Fibroblast of mammary gland (primary cell): ENCODE data around the gene DEFB116.
A peak's percentile ranks its signal among the peaks of the same experiment; 100 is the strongest.

Experiments
- DNase-seq: peaks from one replicate; pipeline ENCODE4 v3.0.0-alpha.2; 2010; ENCODE audit warnings: low read depth
- H3K4me3 ChIP-seq: 2 replicates; pipeline ENCODE4 v1.5.1; 2011; ENCODE audit warnings: low read depth, mild to moderate bottlenecking, low read length, moderate library complexity; ENCODE audit not compliant: control insufficient read depth
- TF ChIP-seq, protein P1 (sequence below): conservative IDR thresholded peaks from 2 replicates; pipeline ENCODE4 v1.5.1; 2011; ENCODE audit warnings: low read depth, low read length, inconsistent platforms; ENCODE audit not compliant: control insufficient read depth, insufficient read depth

Gene DEFB116

DNA sequence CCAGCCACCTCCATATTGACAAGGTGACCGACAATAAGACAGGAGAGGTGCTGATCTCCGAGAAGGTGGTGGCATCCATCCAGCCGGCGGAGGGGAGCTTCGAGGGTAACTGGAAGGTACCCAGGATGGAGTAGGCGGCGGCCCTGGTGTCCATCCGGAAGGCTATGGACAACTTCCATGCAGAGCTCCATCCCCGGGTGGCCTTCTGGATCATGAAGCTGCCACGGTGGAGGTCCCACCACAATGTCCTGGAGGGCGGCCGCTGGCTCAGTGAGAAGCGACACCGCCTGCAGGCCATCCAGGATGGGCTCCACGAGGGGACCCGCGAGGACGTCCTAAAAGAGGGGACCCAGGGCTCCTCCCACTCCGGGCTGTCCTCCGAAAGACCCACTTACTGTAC, 33.9 kb downstream of the DEFB116 start:
- TF ChIP-seq, protein P1, sequence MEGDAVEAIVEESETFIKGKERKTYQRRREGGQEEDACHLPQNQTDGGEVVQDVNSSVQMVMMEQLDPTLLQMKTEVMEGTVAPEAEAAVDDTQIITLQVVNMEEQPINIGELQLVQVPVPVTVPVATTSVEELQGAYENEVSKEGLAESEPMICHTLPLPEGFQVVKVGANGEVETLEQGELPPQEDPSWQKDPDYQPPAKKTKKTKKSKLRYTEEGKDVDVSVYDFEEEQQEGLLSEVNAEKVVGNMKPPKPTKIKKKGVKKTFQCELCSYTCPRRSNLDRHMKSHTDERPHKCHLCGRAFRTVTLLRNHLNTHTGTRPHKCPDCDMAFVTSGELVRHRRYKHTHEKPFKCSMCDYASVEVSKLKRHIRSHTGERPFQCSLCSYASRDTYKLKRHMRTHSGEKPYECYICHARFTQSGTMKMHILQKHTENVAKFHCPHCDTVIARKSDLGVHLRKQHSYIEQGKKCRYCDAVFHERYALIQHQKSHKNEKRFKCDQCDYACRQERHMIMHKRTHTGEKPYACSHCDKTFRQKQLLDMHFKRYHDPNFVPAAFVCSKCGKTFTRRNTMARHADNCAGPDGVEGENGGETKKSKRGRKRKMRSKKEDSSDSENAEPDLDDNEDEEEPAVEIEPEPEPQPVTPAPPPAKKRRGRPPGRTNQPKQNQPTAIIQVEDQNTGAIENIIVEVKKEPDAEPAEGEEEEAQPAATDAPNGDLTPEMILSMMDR: no peak
- no peak for DNase-seq
- H3K4me3 ChIP-seq: no peak overlapping the region

DNA sequence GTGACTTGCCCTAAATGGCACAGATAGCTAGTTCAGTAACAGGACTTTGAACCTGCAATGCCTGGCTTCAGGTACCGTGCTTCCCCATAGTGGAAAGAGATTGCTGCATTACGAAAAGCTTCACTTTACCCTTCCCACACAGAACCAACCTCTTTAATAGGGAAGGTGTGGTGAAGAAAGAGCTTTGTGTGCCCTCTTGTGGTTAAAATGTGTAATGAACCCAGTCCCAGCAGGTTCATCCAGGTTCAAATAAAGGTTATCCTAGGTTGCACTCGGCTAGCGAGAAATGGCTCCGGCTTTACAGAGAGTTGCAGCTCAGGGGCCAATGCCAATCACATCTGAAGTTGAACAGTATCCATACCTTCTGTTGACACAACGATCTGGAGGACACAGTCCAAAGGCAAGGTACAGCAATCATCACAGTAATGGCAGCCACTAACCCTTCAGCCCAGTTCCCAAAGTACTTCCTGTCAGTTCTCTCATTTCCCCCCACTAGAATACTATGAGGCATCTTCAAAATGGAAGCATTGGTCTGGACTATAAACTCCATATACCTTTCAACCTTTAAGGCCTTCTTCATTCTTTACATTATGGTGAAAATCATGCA, 48.0 kb downstream of the DEFB116 start:
- TF ChIP-seq, protein P1: peak; percentile 11
- no peak for DNase-seq
- no peak overlapping the region for H3K4me3 ChIP-seq

DNA sequence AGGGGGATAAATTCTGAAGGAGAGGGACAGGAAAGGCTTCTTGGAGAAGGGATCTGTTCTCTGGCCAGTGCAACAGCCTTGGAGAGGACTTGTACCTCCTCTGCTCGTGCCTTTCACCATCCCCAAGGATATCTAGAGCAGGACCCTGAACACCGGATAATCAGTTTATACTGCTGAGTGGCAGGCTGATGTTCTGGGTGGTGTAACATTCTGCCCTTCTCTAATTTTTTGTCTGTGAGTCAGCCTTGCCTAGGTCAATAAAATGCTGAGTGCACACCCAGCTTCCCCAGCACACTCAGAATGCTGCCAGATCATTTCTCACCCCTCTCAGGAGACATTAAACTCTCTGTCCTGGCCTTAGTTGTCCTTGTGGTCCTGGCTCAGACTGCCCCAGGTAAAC, 51.0 kb downstream of the DEFB116 start, which contains the start of gene DEFB115:
DEFB115 (plus strand) TSS at position 301 of the 400 bp plus-strand sequence; CDS start at position 301, 0 bp downstream.
- H3K4me3 ChIP-seq: no peak within 1 kb of the TSS
- no peak for DNase-seq
- TF ChIP-seq, protein P1: no peak

DNA sequence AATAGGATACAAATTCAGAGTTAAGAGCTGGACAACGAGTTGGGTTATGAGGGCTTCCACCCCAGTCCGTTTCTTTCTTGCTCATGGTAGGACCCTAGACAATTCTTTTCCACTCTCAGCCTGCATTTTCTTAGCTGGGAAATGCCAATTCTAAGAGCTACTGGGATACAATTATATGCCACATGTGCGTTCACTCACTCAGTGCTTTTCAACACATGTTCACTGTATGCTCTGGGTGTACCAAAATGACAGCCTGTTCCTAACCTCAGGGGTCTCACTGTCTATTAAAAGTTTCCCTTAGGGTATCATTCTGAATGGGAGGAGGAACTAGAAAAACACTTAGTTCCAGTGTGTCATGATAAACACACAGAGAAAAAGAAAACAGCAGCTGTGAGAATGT, 51.4 kb downstream of the DEFB116 start:
- no peak overlapping the region for H3K4me3 ChIP-seq
- TF ChIP-seq, protein P1: no peak
- no peak for DNase-seq
